Measurements from ENCODE around the gene SIVA1.
A peak's percentile ranks its signal among the peaks of the same experiment; 100 is the strongest.
"Not testable (repeated sequence)": the region's sequence is repeated elsewhere in the genome, so short reads cannot be mapped to it uniquely, and the experiment has no call there.

SIVA1 gene

GRCh38 chr14:104719343-104719742, 33.6 kb upstream of the SIVA1 start:
- DNase-seq (ENCODE audit: low read depth), result no peak

- no peak for DNase-seq (ENCODE audit: low read depth)
Measured at GRCh38 chr14:104721505-104722431, 31.2 kb upstream of the SIVA1 start.

GRCh38 chr14:104722938-104723650, 29.9 kb upstream of the SIVA1 start:
- DNase-seq (ENCODE audit: low read depth), result no peak

- DNase-seq (ENCODE audit: low read depth), result no peak
Measured at GRCh38 chr14:104723651-104724406, 29.1 kb upstream of the SIVA1 start, which contains the start of gene ADSS1. Gene ADSS1, plus strand, starts transcription at chr14:104724229. Its CDS starts 42 bp downstream, at chr14:104724271.

- no peak for DNase-seq (ENCODE audit: low read depth)
Measured at GRCh38 chr14:104724407-104724980, 28.5 kb upstream of the SIVA1 start.

GRCh38 chr14:104724981-104725771, 27.8 kb upstream of the SIVA1 start:
- DNase-seq (ENCODE audit: low read depth), result peak; percentile 39

GRCh38 chr14:104725772-104726548, 27.0 kb upstream of the SIVA1 start:
- DNase-seq (ENCODE audit: low read depth), result no peak

GRCh38 chr14:104726600-104727451, 26.1 kb upstream of the SIVA1 start:
- DNase-seq (ENCODE audit: low read depth), result no peak

GRCh38 chr14:104728631-104729030, 24.3 kb upstream of the SIVA1 start:
- no peak for DNase-seq (ENCODE audit: low read depth)

GRCh38 chr14:104729176-104729834, 23.6 kb upstream of the SIVA1 start:
- DNase-seq (ENCODE audit: low read depth), result not testable (repeated sequence)

GRCh38 chr14:104729835-104730181, 23.1 kb upstream of the SIVA1 start:
- no peak for DNase-seq (ENCODE audit: low read depth)

GRCh38 chr14:104730487-104730886, 22.5 kb upstream of the SIVA1 start:
- no peak for DNase-seq (ENCODE audit: low read depth)

- DNase-seq (ENCODE audit: low read depth), result no peak
Measured at GRCh38 chr14:104731320-104732294, 21.3 kb upstream of the SIVA1 start.

- DNase-seq (ENCODE audit: low read depth), result no peak
Measured at GRCh38 chr14:104732355-104732804, 20.6 kb upstream of the SIVA1 start.

- peak; percentile 26 for DNase-seq (ENCODE audit: low read depth)
Measured at GRCh38 chr14:104732931-104733681, 19.8 kb upstream of the SIVA1 start.

- no peak for DNase-seq (ENCODE audit: low read depth)
Measured at GRCh38 chr14:104734051-104734587, 18.8 kb upstream of the SIVA1 start.

- no peak for DNase-seq (ENCODE audit: low read depth)
Measured at GRCh38 chr14:104734601-104734990, 18.4 kb upstream of the SIVA1 start.

Measured in amniotic epithelial cell (primary cell).